GM12891 (cell line): ENCODE measurements around the gene SECTM1.

ENCODE experiments used
- DNase-seq: peaks from one replicate; pipeline ENCODE4 v3.0.0; 2011; ENCODE audit warnings: low spot score; ENCODE audit not compliant: insufficient read length
- FAIRE-seq: peaks from 2 replicates; lab custom pipeline; 2011; peaks lifted over from hg19 to GRCh38; lab: Jason Lieb, UNC
- PAX5 ChIP-seq: IDR thresholded peaks from 2 replicates; pipeline ENCODE4 v1.6.1; 2011; ENCODE audit warnings: low read length, moderate library complexity, mild to moderate bottlenecking; ENCODE audit not compliant: insufficient read depth, severe bottlenecking
- POLR2A ChIP-seq: IDR thresholded peaks from 2 replicates; pipeline ENCODE4 v1.6.1; 2011; ENCODE audit warnings: low read depth, low read length, control low read depth
- POLR2AphosphoS5 ChIP-seq: IDR thresholded peaks from 2 replicates; pipeline ENCODE4 v1.6.1; 2011; ENCODE audit warnings: low read depth, low read length, control low read depth
- POU2F2 ChIP-seq: IDR thresholded peaks from 2 replicates; pipeline ENCODE4 v1.6.1; 2011; ENCODE audit warnings: low read depth, mild to moderate bottlenecking, control low read depth, low read length, moderate library complexity
- SPI1 ChIP-seq: IDR thresholded peaks from 2 replicates; pipeline ENCODE4 v1.6.1; 2011; ENCODE audit warnings: low read depth, low read length, control low read depth
- TAF1 ChIP-seq: IDR thresholded peaks from 2 replicates; pipeline ENCODE4 v1.6.1; 2011; ENCODE audit warnings: low read depth, low read length, control low read depth

The SECTM1 gene

DNA sequence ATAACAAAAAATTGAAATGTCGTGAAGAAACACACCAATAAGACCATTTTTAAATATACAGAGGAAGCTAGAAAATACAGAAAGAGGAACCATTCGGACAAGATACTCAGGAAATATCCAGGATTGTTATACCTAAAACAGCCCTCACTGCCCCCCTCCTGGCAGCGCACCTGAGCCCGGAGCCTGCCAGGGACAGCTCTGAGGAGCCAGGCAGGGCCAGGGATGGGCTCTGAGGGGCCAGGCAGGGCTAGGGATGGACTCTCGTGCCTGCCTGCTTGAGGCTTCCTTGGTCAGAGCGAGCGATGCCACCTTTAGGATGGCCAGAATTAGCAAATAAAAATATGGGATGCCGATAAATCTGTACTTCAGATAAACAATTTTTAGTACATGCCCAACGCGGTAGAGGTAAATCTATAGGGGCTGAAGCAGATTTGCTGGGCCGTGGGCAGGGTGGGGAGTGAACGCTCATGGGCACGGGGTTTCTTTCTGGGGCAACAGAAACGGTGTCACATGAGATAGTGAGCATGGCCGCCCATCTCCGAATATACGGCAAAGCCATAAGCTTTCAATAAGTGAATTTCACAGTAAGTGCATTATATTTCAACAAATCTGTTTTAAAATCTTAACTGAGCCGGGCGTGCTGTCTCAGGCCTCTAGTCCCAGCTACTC lies 41.9 kb downstream of the SECTM1 start:
- TF ChIP-seq SPI1 = no peak
- no peak for TF ChIP-seq POLR2AphosphoS5
- TF ChIP-seq POLR2A = no peak
- TF ChIP-seq PAX5 = no peak
- TF ChIP-seq POU2F2 = no peak
- TF ChIP-seq TAF1 = no peak
- FAIRE-seq (no peak), DNase-seq (no peak)

DNA sequence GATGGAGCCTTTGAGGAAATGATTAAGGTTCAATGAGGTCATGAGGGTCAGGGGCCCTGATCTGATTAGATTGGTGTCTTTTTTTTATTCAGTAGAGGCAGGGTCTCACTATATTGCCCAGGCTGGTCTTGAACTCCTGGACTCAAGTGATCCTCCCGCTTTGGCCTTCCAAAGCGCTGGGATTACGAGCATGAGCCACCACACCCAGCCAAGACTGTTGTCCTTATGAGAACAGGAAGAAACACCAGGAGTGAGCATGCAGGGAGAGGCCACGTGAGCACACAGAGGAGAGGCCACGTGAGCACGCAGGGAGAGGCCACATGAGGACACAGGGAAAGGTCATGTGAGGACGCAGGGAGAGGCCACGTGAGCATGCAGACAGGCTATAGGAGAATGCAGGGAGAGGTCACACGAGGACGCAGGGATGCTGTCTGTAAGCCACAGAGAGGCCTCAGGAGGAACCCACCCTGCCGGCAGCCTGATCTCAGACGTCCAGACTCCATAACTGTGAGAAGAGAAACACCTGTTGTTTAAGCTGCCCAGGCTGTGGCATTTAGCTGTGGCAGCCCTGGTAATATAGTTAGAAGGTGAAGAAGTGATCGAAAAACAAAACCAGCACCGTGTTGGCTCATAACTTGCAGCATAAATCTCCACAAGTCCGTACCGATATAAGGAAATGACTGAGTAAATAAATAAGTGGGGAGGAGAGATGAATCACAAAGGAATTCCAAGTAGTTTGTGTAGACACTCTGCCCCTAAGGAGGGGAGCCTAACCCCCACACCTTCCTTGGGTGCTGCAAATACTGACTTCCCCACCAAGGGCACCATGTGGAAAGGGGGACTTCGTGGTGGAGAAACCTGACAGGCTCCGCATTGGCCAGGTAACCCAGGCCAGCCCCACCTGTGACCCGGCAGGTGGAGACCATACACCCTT lies 45.4 kb downstream of the SECTM1 start:
- FAIRE-seq = no peak

DNA sequence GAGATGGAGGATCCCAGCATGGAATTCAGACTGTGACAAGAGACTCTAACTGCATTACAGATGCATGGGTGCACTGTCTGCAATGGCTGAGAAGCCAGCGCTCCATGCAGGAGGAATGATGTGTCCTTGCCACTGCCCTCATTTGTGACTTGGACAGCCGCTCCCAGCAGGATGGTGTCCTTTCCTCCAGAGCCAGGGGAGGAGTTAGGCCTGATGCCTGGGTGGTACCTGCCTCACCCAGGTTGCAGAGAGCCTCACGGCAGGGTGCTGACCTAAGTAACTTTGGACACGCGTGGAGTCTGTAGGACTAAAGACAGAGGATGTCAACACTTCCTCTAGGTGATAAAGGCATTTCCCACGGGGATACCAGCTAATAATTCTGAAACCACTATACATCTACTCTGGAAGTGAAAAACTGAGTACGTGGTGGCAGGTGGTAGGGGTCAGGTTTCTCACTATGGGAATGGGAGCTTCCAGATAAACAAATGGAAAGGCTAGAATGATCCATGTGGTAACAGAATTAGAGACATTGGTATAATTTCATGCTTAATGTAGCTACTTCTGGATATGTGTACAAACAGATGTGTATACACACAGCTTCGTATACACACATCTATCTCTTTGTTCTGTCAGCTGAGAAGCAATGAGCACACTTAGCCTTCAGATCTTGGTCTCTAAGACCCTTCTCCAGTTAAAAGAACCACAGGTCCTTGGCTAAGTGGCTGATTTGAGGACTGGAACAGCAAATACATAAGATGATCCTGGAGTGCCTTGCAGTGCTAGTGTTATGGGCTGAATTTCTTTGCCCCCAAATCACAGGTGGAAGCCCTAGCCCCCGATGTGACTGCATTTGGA lies 46.3 kb downstream of the SECTM1 start:
- no peak for FAIRE-seq
- DNase-seq = no peak
- TF ChIP-seq PAX5 = no peak
- TF ChIP-seq TAF1 = no peak
- no peak for TF ChIP-seq POU2F2
- no peak for TF ChIP-seq POLR2A

More for the DNA sequence above, 45.4 kb downstream of the SECTM1 start:
- no peak for DNase-seq
- TF ChIP-seq TAF1 (no peak), POLR2A (no peak), POU2F2 (no peak), SPI1 (no peak), POLR2AphosphoS5 (no peak), PAX5 (no peak)

GRCh38 chr17:82285141-82285540 lies 48.4 kb downstream of the SECTM1 start:
- DNase-seq = no peak
- TF ChIP-seq SPI1 (no peak), POU2F2 (no peak), TAF1 (no peak), POLR2AphosphoS5 (no peak), POLR2A (no peak)
- no peak for FAIRE-seq

GRCh38 chr17:82283208-82283749 lies 50.3 kb downstream of the SECTM1 start:
- TF ChIP-seq TAF1 = no peak
- TF ChIP-seq PAX5 = no peak
- TF ChIP-seq POU2F2 = no peak
- no peak for TF ChIP-seq POLR2A
- DNase-seq (no peak), FAIRE-seq (no peak)

GRCh38 chr17:82282239-82283207 lies 51.0 kb downstream of the SECTM1 start:
- no peak for FAIRE-seq
- TF ChIP-seq POU2F2 (no peak), POLR2A (no peak), POLR2AphosphoS5 (no peak), TAF1 (no peak), SPI1 (no peak), PAX5 (no peak)
- no peak for DNase-seq

GRCh38 chr17:82281502-82282238 lies 51.9 kb downstream of the SECTM1 start:
- FAIRE-seq (peak; percentile 79), DNase-seq (no peak)
- TF ChIP-seq SPI1 (no peak), POLR2A (no peak), PAX5 (no peak), POU2F2 (no peak), POLR2AphosphoS5 (no peak), TAF1 (no peak)

DNA sequence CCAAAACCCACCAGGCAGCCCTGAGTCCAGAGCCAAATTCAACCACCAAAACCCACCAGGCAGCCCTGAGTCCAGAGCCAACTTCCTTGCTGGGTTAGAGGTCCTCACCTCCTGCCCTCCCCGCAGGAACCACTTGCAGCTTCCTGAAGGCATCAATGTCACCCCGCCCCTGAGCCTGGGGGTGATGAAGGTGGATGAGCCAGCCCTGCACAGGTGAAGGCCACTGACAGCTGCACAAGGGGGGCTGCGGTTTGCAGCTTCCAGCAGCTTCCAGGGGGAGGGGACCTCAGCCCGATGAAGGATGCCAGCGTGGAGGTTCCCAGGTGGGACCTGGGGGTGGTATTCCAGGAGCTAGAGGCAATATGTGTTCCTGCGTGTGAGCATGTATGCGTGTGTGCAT lies 52.5 kb downstream of the SECTM1 start:
- DNase-seq (no peak), FAIRE-seq (no peak)
- TF ChIP-seq TAF1 (no peak), SPI1 (no peak), POU2F2 (no peak), POLR2AphosphoS5 (no peak), POLR2A (no peak), PAX5 (no peak)
